Upper lobe of right lung (tissue), 1 donor: ENCODE results near the gene ZNF750. TPM values are rescaled to one million over a fixed set of nuclear protein-coding genes. Genes with fewer than 3 reads are reported as not detected.

Experiments used
- ATAC-seq: fragments of 200-7000 bp; cut with Tn5 transposase; one replicate; pipeline ENCODE4 v1.9.1; 2020; ENCODE audit warnings: mild to moderate bottlenecking, moderate library complexity
- DNase-seq: peaks from one replicate; pipeline ENCODE4 v3.0.0-alpha.2; 2020
- H3K27ac ChIP-seq: fragments of 200-600 bp; one replicate; pipeline ENCODE4 v1.8.0; 2022
- H3K27me3 ChIP-seq: fragments of 200-600 bp; one replicate; pipeline ENCODE4 v1.8.0; 2022; ENCODE audit warnings: mild to moderate bottlenecking
- H3K36me3 ChIP-seq: fragments of 200-600 bp; one replicate; pipeline ENCODE4 v1.8.0; 2022
- H3K4me1 ChIP-seq: fragments of 200-600 bp; one replicate; pipeline ENCODE4 v1.8.0; 2022
- H3K4me3 ChIP-seq: fragments of 200-600 bp; one replicate; pipeline ENCODE4 v1.8.0; 2022; ENCODE audit warnings: mild to moderate bottlenecking
- H3K9me3 ChIP-seq: fragments of 200-600 bp; one replicate; pipeline ENCODE4 v1.8.0; 2022
- intact Hi-C: fragments of 100-400 bp; cut with DNase I; formaldehyde crosslinking; loops from one replicate; pipeline ENCODE4 v1.11.0; 2022
- total RNA-seq: library from RNA; stranded (reverse); fragmentation: NEBNext Ultra II Directional; extraction: Animal tissue kit (Norgen Biotek cat#: 25700); gene quantifications from one replicate; pipeline ENCODE4 v1.2.1, GENCODE V29; 2021
- TF ChIP-seq, protein P1 (sequence below): fragments of 200-600 bp; IDR thresholded peaks from one replicate; pipeline ENCODE4 v1.8.0; 2022; ENCODE audit warnings: antibody characterized with exemption
- donor health status: DM: no; HTN: yes; CAD: no; lungs with severe emphysema.

ZNF750 gene
- total RNA-seq, 1 donor from 2014 or later = 5.6 TPM

DNA sequence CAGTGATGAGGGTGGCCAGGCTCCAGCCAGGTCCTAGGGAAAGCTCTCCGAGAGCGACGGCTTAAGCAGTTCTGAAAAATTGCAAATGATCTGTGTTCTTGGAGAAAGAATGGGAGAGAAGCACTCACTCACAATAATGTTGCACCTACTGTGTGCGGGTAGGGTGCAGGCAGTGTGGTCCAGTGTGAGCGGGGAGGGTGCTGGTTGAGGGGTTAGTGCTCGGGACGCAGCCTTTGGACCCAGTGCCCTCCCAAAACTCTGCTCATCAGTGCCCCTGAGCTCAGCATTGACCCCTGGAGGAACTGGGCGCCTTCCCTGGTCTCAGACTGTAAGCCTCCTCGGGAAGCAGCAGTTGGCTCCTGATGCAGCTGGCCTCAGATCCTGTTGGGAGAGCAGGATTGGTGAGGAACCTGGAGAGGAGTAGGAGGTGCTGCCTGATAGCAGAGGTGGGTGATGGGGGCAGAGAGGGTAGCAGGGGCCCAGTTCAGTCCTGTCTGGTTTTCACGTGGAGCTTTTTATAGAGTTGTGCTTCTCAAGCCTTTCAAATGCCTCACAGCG is 23.6 kb upstream of the ZNF750 start:
- no peak overlapping the region for H3K4me3 ChIP-seq
- TF ChIP-seq, protein P1, sequence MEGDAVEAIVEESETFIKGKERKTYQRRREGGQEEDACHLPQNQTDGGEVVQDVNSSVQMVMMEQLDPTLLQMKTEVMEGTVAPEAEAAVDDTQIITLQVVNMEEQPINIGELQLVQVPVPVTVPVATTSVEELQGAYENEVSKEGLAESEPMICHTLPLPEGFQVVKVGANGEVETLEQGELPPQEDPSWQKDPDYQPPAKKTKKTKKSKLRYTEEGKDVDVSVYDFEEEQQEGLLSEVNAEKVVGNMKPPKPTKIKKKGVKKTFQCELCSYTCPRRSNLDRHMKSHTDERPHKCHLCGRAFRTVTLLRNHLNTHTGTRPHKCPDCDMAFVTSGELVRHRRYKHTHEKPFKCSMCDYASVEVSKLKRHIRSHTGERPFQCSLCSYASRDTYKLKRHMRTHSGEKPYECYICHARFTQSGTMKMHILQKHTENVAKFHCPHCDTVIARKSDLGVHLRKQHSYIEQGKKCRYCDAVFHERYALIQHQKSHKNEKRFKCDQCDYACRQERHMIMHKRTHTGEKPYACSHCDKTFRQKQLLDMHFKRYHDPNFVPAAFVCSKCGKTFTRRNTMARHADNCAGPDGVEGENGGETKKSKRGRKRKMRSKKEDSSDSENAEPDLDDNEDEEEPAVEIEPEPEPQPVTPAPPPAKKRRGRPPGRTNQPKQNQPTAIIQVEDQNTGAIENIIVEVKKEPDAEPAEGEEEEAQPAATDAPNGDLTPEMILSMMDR = no peak
- DNase-seq (no peak), ATAC-seq (no peak)
- no peaks in the 10 kb centered on the region for H3K9me3 ChIP-seq
- H3K27ac ChIP-seq = no peak overlapping the region
- H3K4me1 ChIP-seq = peaks cover 22% of the 10 kb centered on the region
- no peaks in the 10 kb centered on the region for H3K36me3 ChIP-seq
- intact Hi-C loops = no loop called here
- H3K27me3 ChIP-seq = no peaks in the 10 kb centered on the region

DNA sequence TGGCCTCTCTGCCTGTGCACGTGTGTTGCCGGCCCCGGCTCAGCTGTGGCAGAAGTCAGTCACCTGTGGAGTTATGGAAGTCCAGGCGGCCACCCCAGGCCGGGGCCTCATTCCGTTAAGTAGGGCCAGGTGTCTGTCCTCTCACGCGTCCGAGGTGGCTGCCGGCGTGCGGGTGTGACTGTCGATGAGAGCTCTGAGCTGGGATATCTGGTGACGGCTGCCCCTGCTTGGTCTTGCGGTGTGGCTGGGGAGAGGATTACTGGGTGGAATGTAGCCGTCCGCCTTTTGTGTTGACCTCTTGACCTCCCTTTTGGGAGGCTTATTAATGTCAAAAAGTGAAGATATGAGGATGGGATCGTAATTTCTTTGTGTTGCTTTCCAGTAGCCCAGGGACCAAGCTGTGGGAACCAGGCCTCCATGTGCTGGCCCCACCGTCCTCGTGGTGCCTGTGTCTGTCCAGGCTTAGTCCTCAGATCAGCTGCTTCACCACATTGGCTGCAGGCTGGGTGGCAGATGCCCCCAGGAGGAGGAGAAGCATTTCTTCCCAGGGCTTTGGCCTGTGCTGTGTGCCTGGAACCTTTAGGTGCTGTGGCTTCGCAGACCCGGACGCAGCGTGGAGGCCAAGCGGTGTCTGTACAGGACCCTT is 23.0 kb upstream of the ZNF750 start:
- TF ChIP-seq, protein P1 = no peak
- H3K27ac ChIP-seq = no peak overlapping the region
- no peak for DNase-seq
- no peaks in the 10 kb centered on the region for H3K27me3 ChIP-seq
- H3K4me1 ChIP-seq = peaks cover 22% of the 10 kb centered on the region
- intact Hi-C loops = no loop called here
- no peaks in the 10 kb centered on the region for H3K9me3 ChIP-seq
- no peak for ATAC-seq
- no peaks in the 10 kb centered on the region for H3K36me3 ChIP-seq
- no peak overlapping the region for H3K4me3 ChIP-seq

DNA sequence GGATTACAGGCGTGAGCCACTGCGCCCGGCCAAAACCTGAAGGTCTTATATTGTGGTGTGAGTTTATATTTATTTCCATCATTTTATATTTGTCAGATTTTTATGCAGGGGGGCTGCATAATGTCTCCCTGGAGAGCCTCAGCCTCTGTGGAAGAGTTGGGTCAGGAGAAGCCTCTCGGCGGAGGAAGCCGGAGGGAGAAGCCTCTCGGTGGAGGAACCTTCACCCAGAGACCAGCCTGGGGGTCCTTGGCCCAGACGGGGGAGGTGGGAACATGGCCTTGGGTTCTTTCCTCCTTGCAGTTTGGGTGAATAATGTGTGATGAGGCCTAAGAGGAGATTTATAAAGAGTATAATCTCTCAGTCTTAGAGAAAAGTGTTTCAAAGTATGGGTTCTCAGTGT is 22.4 kb upstream of the ZNF750 start:
- H3K9me3 ChIP-seq = no peaks in the 10 kb centered on the region
- DNase-seq = no peak
- TF ChIP-seq, protein P1 = no peak
- no peak overlapping the region for H3K4me3 ChIP-seq
- H3K27ac ChIP-seq = no peak overlapping the region
- H3K4me1 ChIP-seq = peaks cover 22% of the 10 kb centered on the region
- intact Hi-C loops = no loop called here
- H3K36me3 ChIP-seq = no peaks in the 10 kb centered on the region
- no peak for ATAC-seq
- no peaks in the 10 kb centered on the region for H3K27me3 ChIP-seq

DNA sequence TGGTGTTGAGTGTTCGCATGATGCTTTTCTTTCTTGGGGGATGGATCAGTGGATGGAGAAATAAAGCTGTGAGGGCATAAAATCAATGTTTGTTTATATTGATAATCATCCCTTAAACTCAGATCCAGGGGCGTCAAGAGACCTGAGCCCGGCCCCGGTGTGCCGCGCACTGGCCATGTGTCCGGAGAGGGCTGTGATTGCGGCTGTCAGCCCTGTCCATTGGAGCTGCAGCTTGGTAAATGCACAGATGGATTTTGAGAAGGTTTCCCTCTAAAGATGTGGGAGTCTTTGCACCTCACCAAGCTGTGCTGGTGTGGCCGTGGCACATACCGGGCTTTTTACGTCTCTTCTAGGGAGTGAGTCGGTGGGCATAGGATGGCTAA is 21.6 kb upstream of the ZNF750 start:
- no peak for ATAC-seq
- Histone ChIP-seq H3K4me3 (no peak overlapping the region), H3K9me3 (no peaks in the 10 kb centered on the region), H3K27ac (no peak overlapping the region), H3K4me1 (peaks cover 22% of the 10 kb centered on the region), H3K27me3 (no peaks in the 10 kb centered on the region), H3K36me3 (no peaks in the 10 kb centered on the region)
- intact Hi-C loops = no loop called here
- DNase-seq = no peak
- TF ChIP-seq, protein P1 = no peak

DNA sequence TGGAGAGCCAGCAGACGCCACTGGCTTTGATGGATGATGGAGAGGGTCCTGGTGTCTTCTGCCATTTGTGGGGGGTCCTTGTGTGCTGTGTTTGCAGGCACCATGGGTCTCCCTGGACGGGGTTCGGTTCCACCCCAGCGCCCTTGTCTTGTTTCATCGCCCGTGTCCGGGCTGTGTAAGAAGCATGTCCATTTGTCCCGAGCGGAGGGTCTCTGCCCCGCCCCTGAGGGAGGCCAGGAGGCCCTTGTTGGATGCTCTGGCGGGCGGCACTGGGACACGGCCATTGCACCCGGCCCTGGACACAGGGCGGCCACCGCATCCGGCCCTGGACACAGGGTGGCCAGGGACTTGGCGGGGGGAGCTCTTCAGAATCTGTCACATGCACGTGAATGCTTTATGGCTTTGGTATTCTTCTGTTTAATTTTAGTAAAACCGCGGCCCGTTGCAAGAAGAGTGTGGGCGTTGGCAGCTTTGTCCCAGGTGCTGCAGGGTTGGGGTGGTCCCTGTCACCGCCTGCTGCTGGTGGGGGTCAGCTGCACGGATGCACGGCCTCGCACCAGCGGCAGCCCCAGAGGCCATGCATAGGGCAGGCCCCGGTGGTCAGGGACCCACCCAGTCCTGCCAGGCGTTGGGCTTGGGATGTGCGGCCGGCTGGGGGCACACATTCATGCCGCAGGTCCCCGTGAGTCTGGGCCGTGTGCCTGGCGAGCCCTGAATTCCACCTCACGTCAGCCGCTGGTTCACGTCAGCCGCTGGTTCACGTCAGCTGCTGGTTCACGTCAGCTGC is 21.0 kb upstream of the ZNF750 start:
- ATAC-seq = no peak
- Histone ChIP-seq H3K36me3 (no peaks in the 10 kb centered on the region), H3K9me3 (no peaks in the 10 kb centered on the region), H3K4me3 (no peak overlapping the region), H3K27ac (peak overlapping the region; percentile 78), H3K27me3 (no peaks in the 10 kb centered on the region), H3K4me1 (peaks cover 22% of the 10 kb centered on the region)
- DNase-seq = no peak
- intact Hi-C loops = no loop called here
- TF ChIP-seq, protein P1 = no peak
